Stimulated activated CD8-positive, alpha-beta memory T cell treated with anti-CD3 and anti-CD28 coated beads, Interleukin-7, amount 100 ng/mL, for 1 hour (primary cell): ENCODE measurements around the gene PHACTR3.
"Not testable (repeated sequence)": the region's sequence is repeated elsewhere in the genome, so short reads cannot be mapped to it uniquely, and the experiment has no call there.

ENCODE experiments used
- DNase-seq, 2 donors: peaks; one replicate each; pipeline ENCODE4 v3.0.0-alpha.2; 2020; ENCODE audit warnings: low read depth in 2 of 2

Gene PHACTR3

GRCh38 chr20:59829054-59829785 is 224.9 kb downstream of the PHACTR3 start:
- no peak for DNase-seq

GRCh38 chr20:59829786-59830664 is 225.7 kb downstream of the PHACTR3 start:
- DNase-seq, result no peak

- DNase-seq, result no peak
These were observed 226.3 kb downstream of the PHACTR3 start for GRCh38 chr20:59830665-59831023.

- DNase-seq, result no peak
These were observed 226.9 kb downstream of the PHACTR3 start for GRCh38 chr20:59831024-59831915.

- DNase-seq, result no peak
These were observed 227.6 kb downstream of the PHACTR3 start for GRCh38 chr20:59831916-59832270.

GRCh38 chr20:59832406-59833363 is 228.3 kb downstream of the PHACTR3 start:
- no peak for DNase-seq

GRCh38 chr20:59835057-59835447 is 230.7 kb downstream of the PHACTR3 start:
- DNase-seq, result no peak

GRCh38 chr20:59835448-59836395 is 231.4 kb downstream of the PHACTR3 start:
- DNase-seq, result no peak

GRCh38 chr20:59836767-59837166 is 232.4 kb downstream of the PHACTR3 start:
- no peak for DNase-seq

- no peak for DNase-seq
These were observed 233.5 kb downstream of the PHACTR3 start for GRCh38 chr20:59837623-59838394.

GRCh38 chr20:59839400-59839799 is 235.1 kb downstream of the PHACTR3 start:
- no peak for DNase-seq

- no peak for DNase-seq
These were observed 241.1 kb downstream of the PHACTR3 start for GRCh38 chr20:59845472-59845871.

- no peak for DNase-seq
These were observed 243.8 kb downstream of the PHACTR3 start for GRCh38 chr20:59848182-59848581.

- DNase-seq, result no peak
These were observed 245.8 kb downstream of the PHACTR3 start for GRCh38 chr20:59850018-59850641.

GRCh38 chr20:59856526-59856925 is 252.2 kb downstream of the PHACTR3 start:
- not testable (repeated sequence) for DNase-seq

- not testable (repeated sequence) for DNase-seq
These were observed 252.6 kb downstream of the PHACTR3 start for GRCh38 chr20:59856941-59857340.

- DNase-seq, result no peak
These were observed 253.6 kb downstream of the PHACTR3 start for GRCh38 chr20:59857966-59858365.

GRCh38 chr20:59858425-59858824 is 254.1 kb downstream of the PHACTR3 start:
- DNase-seq, result no peak

GRCh38 chr20:59861401-59861800 is 257.1 kb downstream of the PHACTR3 start:
- DNase-seq, result no peak
